WTC11 (cell line): Measurements from ENCODE around the gene ACOXL. TPM values are rescaled to one million over a fixed set of nuclear protein-coding genes. Genes with fewer than 3 reads are reported as not detected.

Experiments used
- ATAC-seq: fragments of 200-7000 bp; cut with Tn5 transposase; 2 replicates; pipeline ENCODE4 v1.10.0; 2021; ENCODE audit warnings: mild to moderate bottlenecking, moderate library complexity
- CTCF ChIA-PET: fragments of 300-600 bp; sonication (Branson Sonifier 250); formaldehyde crosslinking; loops from one replicate; lab custom pipeline; 2021; ENCODE audit warnings: antibody characterized with exemption; lab: Charles Lee
- POLR2A ChIA-PET: fragments of 350-600 bp; sonication (Branson Sonifier 250); formaldehyde crosslinking; loops from one replicate; lab custom pipeline; 2021; ENCODE audit warnings: antibody characterized with exemption; lab: Charles Lee
- DNase-seq: peaks from one replicate; pipeline ENCODE4 v3.0.0; 2021; ENCODE audit warnings: low spot score
- H3K27ac Mint-ChIP-seq: 2 replicates; pipeline ENCODE4 v1.8.0; 2021; ENCODE audit warnings: mixed read lengths
- H3K27me3 Mint-ChIP-seq: 2 replicates; pipeline ENCODE4 v1.8.0; 2021; ENCODE audit warnings: low read depth, mild to moderate bottlenecking, moderate library complexity, mixed read lengths
- H3K36me3 Mint-ChIP-seq: 2 replicates; pipeline ENCODE4 v1.8.0; 2021; ENCODE audit warnings: mixed read lengths
- H3K4me1 Mint-ChIP-seq: 2 replicates; pipeline ENCODE4 v1.8.0; 2022; ENCODE audit warnings: mixed read lengths
- H3K4me3 Mint-ChIP-seq: 2 replicates; pipeline ENCODE4 v1.8.0; 2021; ENCODE audit warnings: mild to moderate bottlenecking, moderate library complexity, mixed read lengths
- H3K9me3 Mint-ChIP-seq: 2 replicates; pipeline ENCODE4 v1.8.0; 2021; ENCODE audit warnings: mixed read lengths
- ATF1 ChIP-seq: sonication (generic); formaldehyde crosslinking; IDR thresholded peaks from 2 replicates; pipeline ENCODE4 v1.8.1; 2023; ENCODE audit warnings: mild to moderate bottlenecking, moderate library complexity, missing genetic modification reagents
- ELF4 ChIP-seq: sonication (generic); formaldehyde crosslinking; IDR thresholded peaks from 2 replicates; pipeline ENCODE4 v1.8.1; 2022; ENCODE audit warnings: low read depth, mild to moderate bottlenecking, moderate library complexity, missing genetic modification reagents
- ESRRA ChIP-seq: sonication (generic); formaldehyde crosslinking; IDR thresholded peaks from 2 replicates; pipeline ENCODE4 v1.8.1; 2022; ENCODE audit warnings: mild to moderate bottlenecking, missing genetic modification reagents, borderline replicate concordance
- ETV6 ChIP-seq: sonication (generic); formaldehyde crosslinking; IDR thresholded peaks from 2 replicates; pipeline ENCODE4 v1.8.1; 2022; ENCODE audit warnings: mild to moderate bottlenecking, missing genetic modification reagents
- GTF2I ChIP-seq: fragments of 250-450 bp; sonication (Bioruptor Pico); conservative IDR thresholded peaks from 2 replicates; pipeline ENCODE4 v1.4.0; 2021; ENCODE audit warnings: mild to moderate bottlenecking
- HMGA2 ChIP-seq: fragments of 250-450 bp; sonication (Bioruptor Pico); IDR thresholded peaks from 2 replicates; pipeline ENCODE4 v1.4.0; 2021; ENCODE audit warnings: mild to moderate bottlenecking, moderate library complexity
- HMGXB4 ChIP-seq: sonication (generic); formaldehyde crosslinking; IDR thresholded peaks from 2 replicates; pipeline ENCODE4 v1.8.1; 2023; ENCODE audit warnings: mild to moderate bottlenecking, moderate library complexity, missing genetic modification reagents
- IRF1 ChIP-seq: sonication (generic); formaldehyde crosslinking; IDR thresholded peaks from 2 replicates; pipeline ENCODE4 v1.8.0; 2023; ENCODE audit warnings: missing genetic modification reagents
- IRF2 ChIP-seq: sonication (generic); formaldehyde crosslinking; IDR thresholded peaks from 2 replicates; pipeline ENCODE4 v1.8.0; 2022; ENCODE audit warnings: low read depth, missing genetic modification reagents, borderline replicate concordance
- MXD4 ChIP-seq: fragments of 250-450 bp; sonication (Bioruptor Pico); IDR thresholded peaks from 2 replicates; pipeline ENCODE4 v1.8.0; 2021; ENCODE audit warnings: mild to moderate bottlenecking, moderate library complexity, borderline replicate concordance
- NR2C2 ChIP-seq: sonication (generic); formaldehyde crosslinking; IDR thresholded peaks from 2 replicates; pipeline ENCODE4 v1.8.0; 2022; ENCODE audit warnings: mild to moderate bottlenecking, missing genetic modification reagents
- NR3C1 ChIP-seq: sonication (generic); formaldehyde crosslinking; conservative IDR thresholded peaks from 2 replicates; pipeline ENCODE4 v1.8.1; 2023; ENCODE audit warnings: low read depth, mild to moderate bottlenecking, missing genetic modification reagents
- SMAD4 ChIP-seq: sonication (generic); formaldehyde crosslinking; IDR thresholded peaks from 2 replicates; pipeline ENCODE4 v1.8.0; 2022; ENCODE audit warnings: mild to moderate bottlenecking, missing genetic modification reagents
- SP1 ChIP-seq: sonication (generic); formaldehyde crosslinking; conservative IDR thresholded peaks from 2 replicates; pipeline ENCODE4 v1.8.1; 2022; ENCODE audit warnings: missing genetic modification reagents
- USF1 ChIP-seq: sonication (generic); formaldehyde crosslinking; IDR thresholded peaks from 2 replicates; pipeline ENCODE4 v1.8.0; 2022; ENCODE audit warnings: mild to moderate bottlenecking, missing genetic modification reagents
- ZNF138 ChIP-seq: sonication (generic); formaldehyde crosslinking; conservative IDR thresholded peaks from 2 replicates; pipeline ENCODE4 v1.8.1; 2022; ENCODE audit warnings: mild to moderate bottlenecking, moderate library complexity, missing genetic modification reagents
- ZNF317 ChIP-seq: sonication (generic); formaldehyde crosslinking; IDR thresholded peaks from 2 replicates; pipeline ENCODE4 v1.8.1; 2023; ENCODE audit warnings: low read depth, mild to moderate bottlenecking, moderate library complexity, missing genetic modification reagents, borderline replicate concordance
- ZNF416 ChIP-seq: fragments of 250-450 bp; sonication (Bioruptor Pico); IDR thresholded peaks from 2 replicates; pipeline ENCODE4 v1.9.0; 2021; ENCODE audit warnings: mild to moderate bottlenecking, inconsistent platforms
- total RNA-seq: library from RNA; stranded (reverse); gene quantifications from 3 replicates; pipeline ENCODE4 v1.2.3, GENCODE V29; 2021
- TF ChIP-seq, protein P1 (sequence below): fragments of 200-600 bp; IDR thresholded peaks from 2 replicates; pipeline ENCODE4 v1.8.0; 2022; ENCODE audit warnings: antibody characterized with exemption
- TF ChIP-seq, protein P2 (sequence below): sonication (generic); formaldehyde crosslinking; IDR thresholded peaks from 2 replicates; pipeline ENCODE4 v1.8.1; 2023; ENCODE audit warnings: mild to moderate bottlenecking, missing genetic modification reagents, moderate library complexity
- TF ChIP-seq, protein P3 (sequence below): fragments of 250-450 bp; sonication (Bioruptor Pico); IDR thresholded peaks from 2 replicates; pipeline ENCODE4 v1.9.0; 2021; ENCODE audit warnings: moderate library complexity, mild to moderate bottlenecking, inconsistent platforms, borderline replicate concordance
- TF ChIP-seq, protein P4 (sequence below): sonication (generic); formaldehyde crosslinking; IDR thresholded peaks from 2 replicates; pipeline ENCODE4 v1.8.1; 2022; ENCODE audit warnings: missing genetic modification reagents, borderline replicate concordance

Gene ACOXL
- total RNA-seq, 1 experiment from 2014 or later: 14.9 TPM

GRCh38 chr2:111055735-111056134 is 323.4 kb downstream of the ACOXL start:
- CTCF ChIA-PET: interaction anchor here (1.7 kb wide), 1 partner anchor 14 kb away, joined by 7 read pairs; no protein-coding TSS in a partner anchor
- no peak overlapping the region for H3K4me3 Mint-ChIP-seq
- no peaks in the 10 kb centered on the region for H3K4me1 Mint-ChIP-seq
- ATAC-seq: no peak
- no peak overlapping the region for H3K27ac Mint-ChIP-seq
- POLR2A ChIA-PET: no interaction called here
- no peak for DNase-seq
- no peaks in the 10 kb centered on the region for H3K36me3 Mint-ChIP-seq
- no peak for TF ChIP-seq IRF1 (CRISPR knock-in tag)
- no peak for TF ChIP-seq ZNF317 (CRISPR knock-in tag)
- TF ChIP-seq ATF1: no peak
- TF ChIP-seq ELF4 (CRISPR knock-in tag): no peak
- H3K9me3 Mint-ChIP-seq: peaks cover 3% of the 10 kb centered on the region; the same call in 1 of the 2 replicates
- H3K27me3 Mint-ChIP-seq: no peaks in the 10 kb centered on the region

- DNase-seq: no peak
- TF ChIP-seq HMGA2 (CRISPR knock-in tag) (no peak), NR3C1 (no peak), SMAD4 (CRISPR knock-in tag) (no peak), ETV6 (CRISPR knock-in tag) (no peak), IRF2 (CRISPR knock-in tag) (no peak), IRF1 (CRISPR knock-in tag) (no peak), ESRRA (CRISPR knock-in tag) (no peak), USF1 (CRISPR knock-in tag) (no peak), MXD4 (CRISPR knock-in tag) (no peak), SP1 (CRISPR knock-in tag) (no peak), NR2C2 (no peak), ZNF138 (CRISPR knock-in tag) (no peak), ZNF416 (CRISPR knock-in tag) (no peak), GTF2I (CRISPR knock-in tag) (no peak), HMGXB4 (no peak)
- TF ChIP-seq, protein P1, sequence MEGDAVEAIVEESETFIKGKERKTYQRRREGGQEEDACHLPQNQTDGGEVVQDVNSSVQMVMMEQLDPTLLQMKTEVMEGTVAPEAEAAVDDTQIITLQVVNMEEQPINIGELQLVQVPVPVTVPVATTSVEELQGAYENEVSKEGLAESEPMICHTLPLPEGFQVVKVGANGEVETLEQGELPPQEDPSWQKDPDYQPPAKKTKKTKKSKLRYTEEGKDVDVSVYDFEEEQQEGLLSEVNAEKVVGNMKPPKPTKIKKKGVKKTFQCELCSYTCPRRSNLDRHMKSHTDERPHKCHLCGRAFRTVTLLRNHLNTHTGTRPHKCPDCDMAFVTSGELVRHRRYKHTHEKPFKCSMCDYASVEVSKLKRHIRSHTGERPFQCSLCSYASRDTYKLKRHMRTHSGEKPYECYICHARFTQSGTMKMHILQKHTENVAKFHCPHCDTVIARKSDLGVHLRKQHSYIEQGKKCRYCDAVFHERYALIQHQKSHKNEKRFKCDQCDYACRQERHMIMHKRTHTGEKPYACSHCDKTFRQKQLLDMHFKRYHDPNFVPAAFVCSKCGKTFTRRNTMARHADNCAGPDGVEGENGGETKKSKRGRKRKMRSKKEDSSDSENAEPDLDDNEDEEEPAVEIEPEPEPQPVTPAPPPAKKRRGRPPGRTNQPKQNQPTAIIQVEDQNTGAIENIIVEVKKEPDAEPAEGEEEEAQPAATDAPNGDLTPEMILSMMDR: no peak
- TF ChIP-seq, protein P2, sequence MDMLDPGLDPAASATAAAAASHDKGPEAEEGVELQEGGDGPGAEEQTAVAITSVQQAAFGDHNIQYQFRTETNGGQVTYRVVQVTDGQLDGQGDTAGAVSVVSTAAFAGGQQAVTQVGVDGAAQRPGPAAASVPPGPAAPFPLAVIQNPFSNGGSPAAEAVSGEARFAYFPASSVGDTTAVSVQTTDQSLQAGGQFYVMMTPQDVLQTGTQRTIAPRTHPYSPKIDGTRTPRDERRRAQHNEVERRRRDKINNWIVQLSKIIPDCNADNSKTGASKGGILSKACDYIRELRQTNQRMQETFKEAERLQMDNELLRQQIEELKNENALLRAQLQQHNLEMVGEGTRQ (CRISPR knock-in tag): no peak
- TF ChIP-seq, protein P3, sequence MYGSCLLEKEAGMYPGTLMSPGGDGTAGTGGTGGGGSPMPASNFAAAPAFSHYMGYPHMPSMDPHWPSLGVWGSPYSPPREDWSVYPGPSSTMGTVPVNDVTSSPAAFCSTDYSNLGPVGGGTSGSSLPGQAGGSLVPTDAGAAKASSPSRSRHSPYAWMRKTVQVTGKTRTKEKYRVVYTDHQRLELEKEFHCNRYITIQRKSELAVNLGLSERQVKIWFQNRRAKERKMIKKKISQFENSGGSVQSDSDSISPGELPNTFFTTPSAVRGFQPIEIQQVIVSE (CRISPR knock-in tag): no peak
- TF ChIP-seq, protein P4, sequence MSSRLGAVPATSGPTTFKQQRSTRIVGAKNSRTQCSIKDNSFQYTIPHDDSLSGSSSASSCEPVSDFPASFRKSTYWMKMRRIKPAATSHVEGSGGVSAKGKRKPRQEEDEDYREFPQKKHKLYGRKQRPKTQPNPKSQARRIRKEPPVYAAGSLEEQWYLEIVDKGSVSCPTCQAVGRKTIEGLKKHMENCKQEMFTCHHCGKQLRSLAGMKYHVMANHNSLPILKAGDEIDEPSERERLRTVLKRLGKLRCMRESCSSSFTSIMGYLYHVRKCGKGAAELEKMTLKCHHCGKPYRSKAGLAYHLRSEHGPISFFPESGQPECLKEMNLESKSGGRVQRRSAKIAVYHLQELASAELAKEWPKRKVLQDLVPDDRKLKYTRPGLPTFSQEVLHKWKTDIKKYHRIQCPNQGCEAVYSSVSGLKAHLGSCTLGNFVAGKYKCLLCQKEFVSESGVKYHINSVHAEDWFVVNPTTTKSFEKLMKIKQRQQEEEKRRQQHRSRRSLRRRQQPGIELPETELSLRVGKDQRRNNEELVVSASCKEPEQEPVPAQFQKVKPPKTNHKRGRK (CRISPR knock-in tag): no peak
- TF ChIP-seq, all 79 proteins: peak for 0
- Mint-ChIP-seq H3K27me3 (no peaks in the 10 kb centered on the region), H3K4me1 (no peaks in the 10 kb centered on the region), H3K27ac (no peak overlapping the region), H3K9me3 (peaks cover 7% of the 10 kb centered on the region; the same call in 1 of the 2 replicates), H3K36me3 (no peaks in the 10 kb centered on the region), H3K4me3 (no peak overlapping the region)
- ChIA-PET POLR2A (no interaction called here), CTCF (interaction anchor here (1.7 kb wide), 1 partner anchor 13 kb away, joined by 7 read pairs; no protein-coding TSS in a partner anchor)
- no peak for ATAC-seq
Measured at GRCh38 chr2:111057045-111057444, 324.7 kb downstream of the ACOXL start.
